Islet precursor cell (in vitro differentiated cells): ENCODE measurements around the gene ALK.

Experiments
- DNase-seq: peaks from one replicate; pipeline ENCODE4 v3.0.0-alpha.2; 2018

ALK gene

DNA sequence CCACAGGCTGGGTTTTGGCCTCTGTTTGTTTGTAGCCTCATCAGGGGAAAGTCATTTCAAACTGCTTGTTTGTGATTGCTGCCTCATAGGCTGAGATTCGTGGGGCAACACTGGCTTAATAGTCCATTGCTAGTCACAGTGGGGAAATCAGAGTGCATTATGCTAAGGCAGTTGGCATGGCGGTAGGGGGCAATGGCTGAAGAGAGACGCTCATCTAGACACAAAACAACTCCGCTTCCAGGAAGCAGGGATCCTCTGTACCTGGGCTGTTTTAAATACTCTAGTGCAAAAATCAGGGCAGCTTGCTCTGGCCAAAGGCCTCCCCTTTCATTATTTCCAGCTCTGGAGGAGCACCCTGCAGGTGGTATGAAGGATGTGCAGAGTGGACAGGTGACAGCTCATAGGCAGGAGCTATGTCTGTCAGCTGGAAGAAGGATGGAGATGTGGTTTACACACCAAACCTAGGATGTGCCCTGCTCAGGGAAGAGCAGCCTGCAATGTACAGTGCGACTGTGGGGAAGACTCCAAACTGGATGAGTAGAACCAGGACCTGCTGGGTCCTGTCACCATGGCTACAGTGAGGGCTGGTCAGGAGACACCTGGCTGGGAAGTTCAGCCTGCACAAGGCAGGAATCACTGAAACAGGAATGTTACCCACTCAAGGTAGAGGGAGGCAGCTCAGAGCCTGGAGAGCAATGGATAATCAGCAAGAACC lies 571.9 kb downstream of the ALK start:
- DNase-seq: no peak

DNA sequence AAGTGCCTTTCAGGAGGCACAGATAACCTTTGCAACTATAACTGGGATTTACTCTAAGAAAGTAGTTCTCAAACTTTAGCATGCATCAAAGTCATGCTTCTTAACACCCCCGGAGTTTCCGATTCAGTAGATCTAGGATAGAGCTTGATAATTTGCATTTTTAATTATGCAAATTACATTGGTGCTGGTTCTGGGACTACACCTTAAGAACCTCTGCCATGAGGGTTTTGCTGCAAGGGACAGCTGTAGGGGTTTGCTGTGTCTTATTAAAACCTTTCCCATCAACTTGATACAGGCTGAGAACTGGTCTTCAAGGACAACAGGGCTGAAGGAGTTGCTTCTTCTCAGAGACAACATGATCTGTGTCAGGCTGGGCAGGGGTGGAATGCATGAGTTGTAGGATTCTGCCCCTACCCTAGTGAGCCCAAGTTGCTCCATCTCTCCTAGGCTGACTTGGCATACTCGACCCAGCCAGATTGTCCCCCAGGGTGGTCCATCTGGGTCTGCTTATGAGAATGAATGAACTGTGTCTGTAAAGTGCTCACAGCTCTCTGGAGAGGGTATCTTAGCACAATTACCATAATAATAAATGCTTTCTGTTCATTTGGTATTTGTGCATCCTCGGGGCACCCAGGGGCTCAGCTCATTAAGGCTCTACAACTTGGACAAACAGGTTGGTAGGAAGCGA lies 573.5 kb downstream of the ALK start:
- no peak for DNase-seq

DNA sequence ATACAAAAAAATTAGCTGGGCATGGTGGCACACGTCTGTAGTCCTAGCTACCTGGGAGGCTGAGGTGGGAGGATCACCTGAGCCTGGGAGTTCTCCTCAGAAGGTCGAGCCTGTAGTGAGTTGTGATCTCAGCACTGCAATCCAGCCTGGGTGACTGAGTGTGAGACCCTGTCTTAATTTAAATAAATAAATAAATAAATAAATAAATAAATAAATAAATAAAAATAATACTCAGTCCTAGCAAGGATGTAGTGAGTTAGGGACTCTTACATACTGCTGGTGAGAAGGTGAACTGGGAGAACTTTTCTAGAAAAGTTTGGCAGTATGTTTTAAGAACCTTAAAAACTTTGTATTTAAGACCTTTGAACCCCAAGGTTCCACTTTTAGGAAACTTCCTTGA lies 576.1 kb downstream of the ALK start:
- DNase-seq: no peak

DNA sequence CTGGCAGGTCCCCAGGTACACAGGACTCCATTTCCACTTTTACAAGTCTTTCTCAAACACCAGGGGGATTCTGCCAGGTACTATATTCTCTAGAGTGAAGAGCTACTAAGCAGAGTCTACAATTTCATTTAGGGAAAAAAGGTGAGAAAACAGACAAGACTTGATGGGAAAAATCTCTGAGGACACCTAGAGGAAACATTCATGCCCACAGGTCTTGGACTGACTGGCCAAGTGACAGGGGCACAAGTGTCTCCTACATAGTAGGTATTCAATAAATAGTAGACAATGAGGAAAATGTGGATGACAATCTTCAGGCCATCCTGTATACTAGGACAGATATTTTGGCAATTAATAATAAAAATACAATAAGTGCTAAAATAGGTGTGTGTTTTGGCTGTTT lies 577.6 kb downstream of the ALK start:
- DNase-seq: no peak

DNA sequence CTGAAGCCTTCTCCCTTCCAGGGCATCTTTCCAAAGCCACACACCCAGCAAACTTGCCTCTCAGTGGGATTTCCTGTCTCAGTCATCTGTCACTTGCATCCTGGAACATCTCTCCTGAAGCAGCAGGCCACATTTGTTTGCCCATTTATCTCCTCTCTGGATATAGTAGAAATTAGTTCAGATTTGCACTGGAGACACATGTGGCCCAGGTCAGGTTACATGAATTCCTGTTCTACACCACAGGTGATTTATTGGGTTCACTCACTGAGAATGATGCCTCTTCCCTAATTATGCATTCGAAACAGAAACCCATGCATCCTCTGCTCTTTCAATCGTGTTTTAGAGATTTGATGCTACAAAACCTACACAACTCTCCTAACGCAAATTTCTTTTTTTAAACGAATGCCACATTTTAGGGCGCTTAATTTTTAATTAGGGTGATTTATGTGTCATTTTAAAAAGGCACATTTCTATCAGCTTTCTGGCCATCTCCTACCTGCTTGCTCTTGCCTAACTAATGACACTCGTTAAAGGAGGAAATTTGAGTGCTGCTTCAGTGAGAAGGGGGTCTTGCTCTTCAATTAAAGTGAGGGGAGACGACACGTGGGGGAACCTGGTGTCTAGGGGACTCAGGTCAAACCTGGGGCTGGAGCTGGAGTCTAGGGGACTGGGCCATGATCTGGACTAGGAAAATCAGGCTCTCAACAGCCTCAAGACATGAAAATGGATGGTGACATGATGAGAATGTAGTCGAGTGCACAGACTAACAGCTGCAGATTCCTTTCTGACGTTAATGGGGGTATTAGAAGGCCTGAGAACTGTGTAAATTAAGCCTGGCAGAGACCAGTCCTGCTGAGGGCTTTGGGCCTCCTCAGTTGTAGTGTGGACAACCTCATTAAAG lies 584.8 kb downstream of the ALK start:
- DNase-seq: no peak

DNA sequence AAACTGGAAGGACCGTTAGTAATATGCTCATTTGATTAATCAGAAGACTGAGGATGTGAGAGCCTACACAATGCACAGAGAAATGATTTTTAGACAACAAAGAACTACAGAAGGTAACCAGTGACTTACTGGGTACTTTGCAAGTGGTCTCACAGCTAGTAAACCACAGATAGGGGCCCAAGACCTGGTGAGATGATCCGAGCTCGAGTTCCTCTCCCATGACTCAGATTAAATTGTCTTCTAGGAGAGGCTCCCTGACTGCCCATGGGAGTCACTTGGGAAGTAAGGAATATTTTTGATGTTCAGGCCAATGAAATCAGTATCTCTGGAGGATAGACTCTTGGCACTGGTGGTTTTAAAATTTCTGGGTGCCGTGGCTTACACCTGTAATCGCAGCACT lies 586.0 kb downstream of the ALK start:
- DNase-seq: peak; percentile 66

DNA sequence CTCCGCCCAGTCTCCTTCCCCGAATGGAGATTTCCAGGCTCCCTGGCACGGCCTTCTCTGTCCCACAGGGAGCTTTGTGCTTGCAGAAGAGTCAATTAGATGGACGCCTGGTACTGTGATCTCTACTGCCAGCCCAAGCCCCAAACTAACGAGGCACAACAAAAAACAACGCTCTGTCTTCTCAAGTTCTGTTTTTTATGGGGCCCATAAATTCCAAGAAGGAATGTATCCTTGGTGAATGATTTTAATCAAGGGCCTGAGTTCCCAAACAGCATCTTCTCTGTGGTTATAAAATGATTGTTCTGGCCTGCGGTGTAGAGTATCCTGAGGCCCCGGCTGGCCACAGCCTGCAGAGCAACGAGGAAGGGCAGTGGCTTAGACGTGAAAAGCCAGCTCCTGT lies 586.7 kb downstream of the ALK start:
- no peak for DNase-seq

DNA sequence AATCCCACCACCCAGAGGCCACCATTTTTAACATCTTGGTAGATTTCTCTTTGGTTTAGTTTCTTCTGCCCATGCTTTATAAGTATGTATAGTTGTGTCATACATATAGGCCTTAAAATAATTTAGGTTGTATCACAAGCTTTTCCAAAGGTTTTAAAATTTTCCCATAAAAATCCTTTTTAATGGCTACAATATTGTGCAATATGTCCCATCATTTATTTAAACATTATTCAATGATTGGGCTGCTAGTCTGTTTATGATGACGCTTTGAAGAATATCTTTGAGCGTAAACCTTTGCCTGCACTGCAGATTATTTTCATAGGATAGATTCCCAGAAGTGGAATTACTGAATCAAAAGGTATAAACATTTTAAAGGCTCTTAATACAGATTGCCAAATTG lies 588.8 kb downstream of the ALK start:
- no peak for DNase-seq

DNA sequence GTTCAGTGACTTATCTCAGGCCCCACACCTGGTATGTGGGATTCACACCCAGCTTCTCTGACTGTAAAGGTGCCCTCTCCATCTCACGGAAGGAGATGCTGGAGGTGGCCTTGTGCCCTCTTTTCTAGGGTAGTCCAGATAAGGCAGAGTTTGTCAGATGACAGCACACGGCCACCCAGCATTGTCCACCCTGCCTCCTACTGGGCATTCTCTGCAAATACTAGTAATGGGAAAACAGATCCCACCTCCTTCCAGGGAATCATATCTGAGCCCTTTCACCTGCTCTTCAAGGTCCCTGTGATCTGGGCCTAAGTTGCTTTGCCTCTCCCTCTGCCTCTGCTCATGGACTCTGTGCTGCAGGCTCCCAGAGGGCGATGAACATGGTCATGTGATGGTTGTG lies 591.5 kb downstream of the ALK start:
- no peak for DNase-seq

DNA sequence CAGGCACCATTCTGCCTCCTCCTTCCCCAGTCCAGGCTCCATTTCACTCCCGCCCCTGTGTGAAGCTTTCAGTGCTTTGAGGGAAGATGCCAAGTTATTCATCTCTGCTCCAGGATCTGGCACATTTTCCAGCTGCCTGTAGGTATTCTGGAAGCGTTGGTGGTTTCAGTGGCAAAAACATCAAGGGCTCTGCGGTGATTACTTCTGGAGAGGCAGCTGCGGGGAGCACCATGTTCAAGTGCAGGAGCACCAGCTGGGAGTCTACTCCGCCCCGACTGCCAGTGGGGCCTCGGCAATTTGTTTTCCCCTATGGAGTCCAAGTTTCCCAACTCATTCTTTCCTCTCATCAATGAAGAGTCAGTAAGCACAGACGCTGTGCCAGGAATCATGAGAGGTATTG lies 594.5 kb downstream of the ALK start:
- no peak for DNase-seq

DNA sequence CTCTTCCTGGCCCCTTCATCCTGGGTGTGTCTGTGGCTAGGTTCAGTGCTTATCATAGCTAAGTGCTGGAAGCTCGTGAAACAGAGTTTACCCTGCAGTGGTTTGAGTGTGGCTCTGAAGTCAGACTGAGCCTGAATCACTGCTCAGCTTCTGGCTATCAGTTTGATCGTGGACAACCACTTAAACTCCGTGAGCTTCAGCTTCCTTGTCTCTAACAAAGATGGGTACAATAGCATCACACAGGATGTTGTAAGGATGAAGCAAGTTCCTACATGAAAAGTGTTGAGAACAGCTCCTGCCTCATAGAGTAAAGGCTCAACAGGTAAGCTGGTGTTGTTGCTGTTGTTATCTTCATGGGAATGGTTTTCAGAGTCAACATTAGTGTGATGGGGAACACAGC lies 595.8 kb downstream of the ALK start:
- DNase-seq: no peak

DNA sequence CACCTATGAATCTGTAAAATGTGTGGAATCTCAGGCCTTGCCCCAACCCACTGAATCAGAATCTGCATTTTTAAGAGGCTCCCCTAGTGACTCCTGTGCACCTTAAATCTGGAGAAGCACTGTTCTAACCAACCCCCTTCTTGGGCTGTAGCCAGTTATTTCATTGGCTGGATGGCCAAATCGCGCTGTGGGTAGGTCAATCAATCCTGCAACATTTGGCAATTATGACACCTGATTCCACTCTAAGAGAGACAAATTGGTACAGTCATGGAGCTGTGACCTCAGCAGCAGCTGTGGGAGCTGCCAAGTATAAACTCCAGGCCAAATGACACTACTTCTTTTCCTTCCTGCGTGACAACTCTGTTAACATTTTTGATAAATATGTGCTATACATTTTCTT lies 597.4 kb downstream of the ALK start:
- no peak for DNase-seq

DNA sequence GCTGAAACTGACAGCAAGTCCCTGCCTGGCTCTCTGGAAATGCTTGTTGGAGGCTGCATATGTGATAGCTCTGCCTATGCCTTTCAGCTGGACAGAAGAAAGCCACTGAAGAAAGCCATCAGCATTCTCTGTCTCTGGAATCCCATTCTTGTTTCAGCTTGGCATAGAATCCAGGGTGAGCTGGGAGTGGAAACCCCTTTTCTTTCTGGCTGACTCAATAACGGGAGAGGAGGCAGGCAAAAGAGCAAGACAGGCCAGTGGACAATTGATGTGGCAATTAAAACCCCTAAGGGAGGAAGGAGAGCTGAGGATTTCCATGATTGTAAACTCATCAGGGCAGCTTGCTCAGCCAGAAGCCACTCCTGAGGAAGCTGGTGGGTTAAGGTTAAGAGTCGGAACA lies 598.1 kb downstream of the ALK start:
- DNase-seq: no peak

DNA sequence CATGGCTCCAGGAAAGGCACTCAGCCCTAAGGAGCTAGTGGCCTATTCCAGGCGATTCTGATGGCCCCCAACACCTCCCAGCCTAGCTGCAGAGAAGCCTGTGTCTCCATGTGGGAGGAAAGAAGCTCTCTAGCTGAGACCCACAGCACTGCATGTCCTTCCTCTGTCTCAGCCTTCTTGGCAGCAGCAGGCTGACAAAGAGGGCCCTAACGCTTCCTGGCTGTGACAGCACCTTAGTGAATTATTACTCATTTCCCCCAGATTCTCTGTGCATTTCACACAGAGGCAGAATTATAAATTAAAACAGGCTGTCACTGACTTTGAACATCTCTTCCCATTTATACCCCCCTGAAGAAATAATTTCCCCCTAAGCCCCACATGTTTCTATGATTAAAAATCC lies 599.4 kb downstream of the ALK start:
- DNase-seq: no peak

DNA sequence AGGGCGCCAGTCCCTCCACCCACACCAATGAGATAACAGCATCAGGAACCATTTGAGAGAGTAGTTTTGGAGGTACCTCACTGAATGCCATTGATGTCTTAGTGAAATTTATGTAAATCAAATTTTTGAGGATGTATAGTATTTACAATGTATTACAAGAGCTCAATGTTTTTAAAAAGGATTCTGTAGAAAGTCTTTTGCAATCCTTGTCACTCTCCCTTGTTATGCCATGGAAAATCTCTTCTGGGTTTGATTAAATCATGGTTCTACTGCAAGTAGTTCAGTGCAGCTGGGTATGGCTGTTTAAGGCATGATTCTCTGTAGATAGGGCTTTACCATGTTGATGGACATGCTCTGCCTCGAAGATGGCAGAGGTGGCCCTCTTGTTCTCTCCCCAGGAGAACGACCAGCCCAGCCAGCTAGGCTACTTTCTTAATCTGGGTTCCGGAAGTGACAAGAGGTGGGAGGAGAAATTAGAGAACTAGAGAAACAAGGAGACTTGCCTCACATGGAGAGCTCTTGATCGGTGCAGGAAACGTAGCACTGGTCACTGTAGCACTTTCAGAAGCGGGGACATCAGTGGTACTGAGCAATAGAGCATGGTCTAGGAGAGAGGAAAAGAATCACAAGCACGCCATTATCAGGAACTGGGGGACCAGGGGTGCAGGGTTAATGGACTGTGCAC lies 603.4 kb downstream of the ALK start:
- no peak for DNase-seq

DNA sequence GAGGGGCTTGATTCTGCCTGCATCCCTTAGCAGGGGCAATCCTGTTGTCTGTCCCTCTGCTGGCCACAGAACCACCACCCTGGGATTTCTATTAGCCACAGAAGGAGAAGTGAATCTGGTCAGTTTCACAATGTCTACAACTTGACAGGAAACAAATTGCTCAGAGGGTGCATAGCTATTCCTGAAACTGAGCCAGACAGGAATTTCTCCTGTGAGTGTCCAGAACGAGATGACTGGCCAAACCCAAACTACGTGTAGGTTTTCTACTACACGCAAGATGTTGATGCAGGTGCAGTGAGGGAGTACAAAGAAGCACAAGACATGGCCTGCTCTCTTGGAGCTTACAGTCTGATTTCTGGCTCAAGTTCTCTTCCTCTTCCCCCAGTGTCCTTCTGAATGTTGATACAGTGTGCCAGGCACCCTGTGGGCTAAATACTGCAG lies 604.3 kb downstream of the ALK start:
- DNase-seq: no peak

DNA sequence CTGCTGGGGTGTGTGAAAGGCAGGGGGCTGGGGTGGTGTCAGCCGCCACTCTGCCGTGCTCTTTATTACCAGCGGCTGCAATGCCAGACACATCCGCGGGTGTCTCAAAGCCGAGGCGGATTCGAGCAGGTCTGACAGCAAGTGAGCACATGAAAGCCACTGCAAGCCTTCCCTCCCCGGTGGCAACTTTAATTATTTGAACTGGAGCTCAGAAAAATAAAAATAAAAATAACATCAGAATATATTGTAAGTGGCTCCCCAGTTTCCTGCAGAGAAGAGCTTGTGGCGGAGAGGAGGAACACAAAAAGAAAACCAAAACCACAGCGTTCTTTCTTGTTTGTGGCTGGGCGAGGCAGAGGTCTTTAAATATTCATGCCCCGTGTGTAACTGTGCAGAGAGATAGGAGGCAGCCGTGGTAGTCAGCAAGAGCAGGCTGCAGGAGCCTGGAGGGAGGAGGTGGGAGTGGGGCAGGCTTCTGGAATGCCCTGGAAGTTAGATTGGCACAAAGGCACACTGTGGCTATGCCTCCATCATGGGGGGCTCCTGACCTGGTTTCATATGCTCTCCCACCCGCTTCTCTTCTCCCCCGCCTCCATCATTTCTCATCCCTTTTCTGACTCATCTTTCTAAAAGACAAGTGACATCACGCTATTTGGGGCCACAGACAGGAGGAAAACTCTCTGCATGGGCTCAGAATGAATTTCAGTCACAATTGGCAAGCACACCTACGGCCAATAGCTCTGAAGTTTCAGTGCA lies 606.4 kb downstream of the ALK start:
- DNase-seq: peak; percentile 63

DNA sequence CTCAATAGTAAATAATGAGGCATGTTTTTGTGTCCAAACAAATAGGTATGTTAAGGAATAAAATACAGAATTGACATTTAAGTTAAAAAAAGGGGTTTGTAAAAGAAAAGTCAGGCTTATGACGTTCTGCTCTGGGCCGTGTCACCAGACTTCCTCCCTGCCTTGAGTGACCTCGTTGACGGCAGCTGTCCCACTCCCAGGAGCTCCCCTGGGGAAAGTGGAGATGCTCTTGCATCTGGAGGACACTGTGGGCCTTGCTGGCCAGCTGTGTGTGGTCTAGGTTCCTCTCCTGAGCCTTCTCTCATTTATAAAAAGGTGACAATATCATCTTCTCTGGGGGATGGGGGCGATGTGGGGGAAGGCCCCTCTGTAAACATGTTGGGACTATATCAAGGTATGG lies 609.9 kb downstream of the ALK start:
- peak; percentile 26 for DNase-seq

DNA sequence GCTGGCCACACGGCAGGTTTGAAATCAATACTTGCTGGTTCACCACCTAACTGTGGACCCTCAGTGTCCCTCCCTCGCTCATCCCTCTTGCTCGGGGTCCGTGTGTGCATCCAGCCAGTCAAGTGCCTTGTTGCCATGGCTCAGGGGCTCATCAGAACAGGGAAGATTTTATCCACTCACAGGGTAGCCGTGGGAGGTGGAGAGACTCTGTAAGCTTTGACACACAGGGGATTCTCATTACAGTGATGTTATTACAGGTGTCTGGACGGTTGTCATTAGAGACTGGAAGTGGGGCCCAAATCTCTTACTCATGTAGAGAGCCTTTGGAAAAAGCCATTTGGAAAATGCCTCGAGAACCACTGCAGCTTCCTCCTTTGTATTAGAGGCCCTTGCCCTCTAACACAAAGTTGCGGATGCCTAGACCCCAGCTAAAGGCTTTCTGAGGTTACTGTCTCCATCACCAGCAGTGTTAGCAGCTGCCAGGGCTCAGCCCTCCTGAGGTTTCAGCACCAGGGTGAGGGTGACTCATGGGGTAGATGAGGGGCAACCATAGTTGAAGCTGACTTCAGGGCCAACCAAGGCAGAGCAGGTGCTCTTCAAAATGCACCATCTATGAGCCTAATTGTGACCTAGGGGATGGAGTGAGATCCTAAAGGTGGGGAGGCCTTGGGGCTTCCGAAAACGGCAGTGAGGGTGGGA lies 610.6 kb downstream of the ALK start:
- DNase-seq: peak; percentile 24

DNA sequence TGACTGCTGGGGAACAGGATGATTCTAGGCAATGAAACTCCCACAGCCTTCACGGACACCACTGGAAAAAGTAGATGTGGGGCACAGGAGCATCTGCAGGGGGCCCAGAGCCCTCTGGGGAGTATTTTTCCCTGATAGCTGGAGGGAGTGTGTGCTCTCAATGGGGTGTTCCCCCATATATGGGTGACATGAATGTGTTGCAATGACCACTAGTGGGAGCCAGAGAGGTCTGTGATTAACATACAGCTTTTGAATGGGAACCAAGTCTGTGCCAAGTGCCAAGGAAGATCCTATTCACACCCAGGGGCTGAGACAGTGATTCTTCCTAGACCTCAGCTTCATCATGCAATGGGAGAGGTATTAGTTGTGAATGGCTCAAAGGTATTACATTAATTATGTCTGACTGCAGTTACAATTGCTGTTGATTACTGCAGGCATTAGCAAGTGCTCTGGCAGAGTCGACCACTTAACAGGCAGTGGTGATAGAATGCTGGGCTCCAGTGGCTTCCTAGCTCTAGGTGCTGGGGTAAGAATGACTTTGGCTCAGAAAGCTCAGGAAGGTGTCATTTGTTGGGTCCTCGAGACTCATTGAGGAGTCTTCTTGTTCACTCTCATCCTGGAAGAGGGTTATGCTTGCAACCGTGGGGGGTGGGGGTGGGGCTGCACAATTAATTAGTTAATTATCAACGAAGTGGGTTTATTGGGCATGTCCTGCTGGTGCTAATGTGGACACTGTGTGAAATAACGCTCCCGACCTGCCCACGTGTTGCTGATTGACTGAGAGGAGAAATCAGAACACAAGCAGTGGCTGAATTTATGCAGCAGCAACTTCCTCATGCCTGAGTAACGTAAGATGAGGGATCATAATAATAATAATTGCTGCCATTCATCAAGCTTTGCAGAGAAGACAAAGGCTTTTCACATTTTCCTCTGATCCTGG lies 612.0 kb downstream of the ALK start:
- peak; percentile 67 for DNase-seq

DNA sequence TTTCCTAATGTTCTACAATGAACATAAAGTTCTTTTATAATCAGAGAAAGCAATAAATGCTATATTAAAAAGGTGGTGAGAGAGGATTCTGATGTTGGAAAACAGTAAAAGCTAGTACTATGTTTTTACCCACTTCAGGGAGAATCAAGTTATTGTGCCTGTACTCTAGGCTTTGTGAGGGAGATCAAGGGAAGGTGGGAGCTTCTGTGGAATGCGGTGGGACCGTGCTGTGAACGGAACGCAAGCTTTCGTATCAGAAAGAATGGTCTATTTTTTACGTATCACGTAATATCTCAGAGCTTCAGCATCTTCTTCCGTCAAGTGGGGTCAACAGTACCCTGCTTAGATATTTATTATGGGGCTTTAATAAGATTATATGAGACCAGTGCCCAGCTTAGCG lies 613.0 kb downstream of the ALK start:
- no peak for DNase-seq
